HG02885 (cell line): ENCODE data around the gene UBALD1.
"Not testable (repeated sequence)": the region's sequence is repeated elsewhere in the genome, so short reads cannot be mapped to it uniquely, and the experiment has no call there.

ENCODE experiments used
- ATAC-seq: cut with Tn5 transposase; IDR thresholded peaks from one replicate; pipeline ENCODE4 v1.9.1; 2021; ENCODE audit warnings: mild to moderate bottlenecking; ENCODE audit not compliant: unreplicated experiment, poor library complexity

The UBALD1 gene

DNA sequence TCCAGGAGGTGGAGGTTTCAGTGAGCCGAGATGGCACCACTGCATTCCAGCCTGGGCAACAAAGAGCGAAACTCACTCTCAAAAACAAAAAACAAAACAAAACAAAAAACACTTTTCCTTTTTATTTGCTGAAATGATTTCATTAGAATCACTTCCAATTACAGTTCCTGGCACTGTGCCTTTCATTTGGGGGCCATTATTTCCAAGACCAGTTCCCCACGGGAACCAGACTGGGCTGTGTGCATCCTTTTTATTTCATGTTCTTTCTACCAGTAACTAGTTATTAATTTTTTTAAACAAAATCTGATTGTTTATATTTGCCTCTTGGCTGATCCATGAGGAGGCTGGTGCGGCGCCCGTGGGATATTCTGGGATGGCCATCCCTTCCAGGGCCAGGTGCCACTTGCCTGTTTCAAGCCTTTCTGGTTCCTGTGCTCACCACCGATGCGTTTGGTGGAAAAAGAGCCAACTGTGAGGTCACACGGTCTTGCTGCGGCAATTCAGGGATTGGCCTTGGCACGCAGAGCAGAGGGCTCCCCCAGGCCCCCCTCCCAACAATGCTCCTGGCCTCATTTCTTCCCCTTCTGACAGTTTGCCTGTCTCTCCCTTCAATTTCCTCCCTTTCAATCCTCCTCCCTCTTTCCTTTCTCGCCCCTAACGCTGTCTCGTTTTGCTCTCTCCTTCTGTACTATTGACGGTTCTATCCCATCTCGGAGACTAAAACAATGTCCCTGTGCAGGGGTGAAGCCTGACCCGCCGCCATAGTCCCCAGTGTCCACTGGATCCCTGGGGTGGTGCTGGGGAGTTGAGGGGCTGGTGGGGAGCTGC lies 13.4 kb downstream of the UBALD1 start:
- ATAC-seq: no peak

DNA sequence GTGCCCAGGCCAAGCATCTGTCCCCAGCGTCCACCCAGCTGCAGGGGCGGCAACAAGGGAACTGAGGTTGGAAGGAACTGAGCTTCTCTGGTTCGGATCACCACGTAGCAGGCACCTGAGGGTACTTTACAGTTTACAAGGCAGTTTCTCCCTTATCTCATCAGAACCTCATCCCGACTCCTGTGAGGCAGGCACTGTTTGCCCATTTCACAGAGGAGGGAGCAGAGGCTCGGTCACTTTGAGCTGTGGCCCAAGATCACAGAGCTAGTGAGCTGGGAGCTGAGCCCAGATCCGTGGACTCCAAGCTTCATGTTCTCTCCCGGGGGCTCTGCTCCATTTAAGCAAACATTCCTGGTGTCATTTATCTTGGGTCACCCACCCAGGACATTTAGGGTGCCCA lies 15.1 kb downstream of the UBALD1 start:
- no peak for ATAC-seq

DNA sequence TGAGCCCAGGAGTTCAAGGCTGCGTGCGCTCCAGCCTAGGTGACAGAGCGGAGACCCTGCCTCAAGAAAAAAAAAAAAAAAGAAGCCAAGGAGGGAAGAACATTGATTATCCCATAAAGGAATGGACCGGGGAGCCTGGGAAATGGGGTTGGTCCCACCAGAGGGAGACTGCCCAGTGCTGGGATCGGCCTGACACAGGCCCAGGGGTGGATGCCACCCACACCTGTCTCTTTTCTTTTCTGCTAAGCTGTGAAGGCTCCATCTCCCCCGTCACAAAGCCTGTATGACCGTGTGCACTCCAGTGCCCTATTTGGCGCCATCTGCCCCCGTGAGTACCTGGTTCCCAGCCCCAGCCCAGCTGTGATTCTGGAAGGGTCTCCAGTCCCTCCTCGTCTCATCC lies 15.7 kb downstream of the UBALD1 start:
- ATAC-seq: no peak

DNA sequence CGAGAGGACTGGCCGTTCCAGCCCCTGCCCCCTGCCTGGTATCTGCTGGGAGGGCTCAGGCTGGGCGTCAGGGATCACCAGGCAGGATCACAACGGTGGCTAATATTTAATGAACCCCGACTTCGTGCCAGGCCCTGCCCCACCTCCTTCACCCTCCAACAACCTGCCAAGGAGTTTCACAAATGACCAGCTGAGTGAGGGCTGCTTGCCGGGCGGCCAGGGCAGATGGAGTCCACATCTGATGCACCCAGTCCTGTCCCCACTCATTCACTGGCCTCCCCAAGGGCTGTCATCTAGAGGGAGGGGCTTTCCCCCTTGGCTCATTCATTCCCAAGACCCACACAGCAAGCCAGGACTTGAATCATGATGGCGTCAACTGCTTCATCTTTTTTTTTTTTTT lies 17.5 kb downstream of the UBALD1 start:
- ATAC-seq: no peak

DNA sequence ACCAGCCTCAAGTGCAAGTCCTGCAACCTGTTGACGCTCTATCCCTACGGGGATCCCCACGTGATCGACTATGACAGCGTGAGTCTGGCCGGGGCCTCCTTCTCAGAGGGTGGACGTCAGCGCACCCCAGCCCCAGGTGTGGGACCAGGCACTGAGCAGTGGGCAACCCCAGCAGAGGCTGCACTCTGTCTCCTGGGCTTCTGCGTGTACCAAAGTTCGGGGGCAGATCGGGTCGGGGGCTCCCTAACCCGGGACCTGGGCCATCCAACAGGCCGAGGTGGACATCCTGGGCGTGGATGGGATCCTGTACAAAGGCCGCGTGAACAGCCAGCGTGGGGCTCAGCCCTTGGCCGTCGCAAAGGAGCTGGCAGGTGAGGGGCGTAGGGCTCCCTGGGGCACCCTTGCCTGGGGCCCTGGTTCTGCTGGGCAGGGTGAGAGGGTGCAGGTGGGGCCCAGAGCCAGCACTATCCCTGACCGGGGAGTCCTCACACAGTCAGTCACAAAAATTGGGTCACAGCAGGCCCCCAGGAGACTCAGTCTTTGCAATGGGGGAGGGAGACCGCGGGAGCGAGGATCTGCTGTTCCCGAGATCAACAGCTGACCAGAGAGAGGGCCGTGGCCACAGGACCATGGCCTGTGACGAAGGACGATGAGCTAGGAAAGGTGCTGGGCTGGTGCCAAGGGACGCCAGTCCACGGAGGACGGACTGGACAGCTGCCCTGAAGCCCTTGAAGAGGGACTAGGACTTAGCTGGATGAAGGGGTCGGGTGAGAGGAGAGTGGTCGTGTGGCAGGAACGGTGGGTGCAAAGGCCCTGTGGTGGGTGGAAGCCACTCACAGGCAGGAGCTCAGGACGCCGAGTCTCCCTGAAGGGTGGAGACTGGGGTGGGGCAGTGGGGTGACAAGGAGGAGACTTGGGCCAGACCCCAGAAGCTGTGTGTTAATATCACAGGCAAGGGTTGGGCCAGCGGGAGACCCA lies 20.0 kb downstream of the UBALD1 start:
- no peak for ATAC-seq

DNA sequence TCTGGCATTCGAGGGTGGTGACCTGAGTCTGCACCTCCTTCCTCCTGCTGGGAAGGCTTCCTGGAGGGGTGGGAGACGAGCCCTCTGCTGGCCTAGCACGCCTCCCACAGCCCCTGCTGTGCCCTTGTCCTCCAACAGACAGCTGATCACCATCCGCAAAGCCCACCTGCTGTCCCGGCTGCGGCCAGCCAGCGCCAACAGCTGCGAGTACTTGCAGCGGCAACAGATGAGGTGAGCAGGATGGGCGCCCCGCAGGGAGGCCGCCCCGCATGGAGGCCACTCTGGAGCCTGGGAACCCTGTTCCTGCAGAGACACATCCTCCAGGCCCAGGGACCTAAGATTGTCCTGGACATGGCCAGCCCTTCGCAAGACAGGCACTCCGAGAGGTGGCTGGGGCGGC lies 21.6 kb downstream of the UBALD1 start:
- ATAC-seq: no peak

DNA sequence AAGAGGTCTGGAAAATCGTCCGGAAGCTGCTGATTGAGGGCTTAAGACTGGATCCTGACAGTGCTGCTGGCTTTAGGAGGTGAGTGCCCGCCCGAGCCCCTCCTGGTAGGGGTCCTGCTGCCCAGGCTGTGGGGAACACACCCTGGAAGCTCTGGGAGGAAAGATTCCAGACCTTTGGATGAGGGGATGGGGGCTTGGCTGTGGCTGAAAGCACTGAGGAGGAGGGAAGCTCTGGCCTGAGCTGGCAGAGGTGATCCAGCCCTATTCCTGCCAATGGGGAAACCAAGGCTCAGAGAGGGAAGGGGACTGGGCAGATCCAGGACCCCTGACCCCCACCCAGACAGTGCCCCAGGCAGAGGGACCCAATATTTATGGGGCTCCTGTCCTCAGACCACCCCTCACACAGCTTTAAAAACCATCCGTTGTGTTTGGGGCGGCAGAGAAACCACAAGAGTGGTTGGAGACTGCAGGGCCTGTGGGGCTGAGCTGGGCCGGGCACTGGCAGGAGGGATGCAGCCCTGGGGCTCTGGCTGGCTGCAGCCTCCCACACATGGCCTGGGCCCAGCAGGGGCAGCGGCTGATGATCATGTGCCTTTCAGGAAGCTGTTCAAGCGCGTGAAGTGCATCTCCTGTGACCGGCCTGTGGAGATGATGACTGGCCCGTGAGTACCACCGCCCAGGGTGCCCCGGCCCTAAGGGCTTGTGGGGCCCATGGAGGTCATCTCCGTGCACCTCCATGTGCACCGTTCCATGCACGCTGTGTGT lies 22.8 kb downstream of the UBALD1 start:
- ATAC-seq: no peak

DNA sequence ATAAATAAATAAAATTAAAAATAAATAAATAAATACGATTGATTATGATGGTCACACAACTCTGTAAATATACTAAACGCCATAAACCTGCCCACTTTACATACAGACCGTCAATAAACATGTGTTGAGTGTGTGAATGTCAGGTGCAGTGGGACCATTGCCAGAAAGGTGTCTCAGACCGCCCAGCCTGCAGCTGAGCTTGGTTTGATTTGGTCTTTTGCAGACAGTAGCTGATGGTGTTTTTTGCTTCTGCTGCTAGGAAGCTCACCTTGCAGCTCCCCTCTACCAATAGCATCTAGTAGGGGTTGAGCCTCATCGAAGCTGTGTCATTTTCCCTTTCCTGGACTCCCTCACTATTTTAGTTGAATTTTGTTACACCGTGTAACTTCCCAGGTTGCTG lies 23.5 kb downstream of the UBALD1 start:
- ATAC-seq: no peak

DNA sequence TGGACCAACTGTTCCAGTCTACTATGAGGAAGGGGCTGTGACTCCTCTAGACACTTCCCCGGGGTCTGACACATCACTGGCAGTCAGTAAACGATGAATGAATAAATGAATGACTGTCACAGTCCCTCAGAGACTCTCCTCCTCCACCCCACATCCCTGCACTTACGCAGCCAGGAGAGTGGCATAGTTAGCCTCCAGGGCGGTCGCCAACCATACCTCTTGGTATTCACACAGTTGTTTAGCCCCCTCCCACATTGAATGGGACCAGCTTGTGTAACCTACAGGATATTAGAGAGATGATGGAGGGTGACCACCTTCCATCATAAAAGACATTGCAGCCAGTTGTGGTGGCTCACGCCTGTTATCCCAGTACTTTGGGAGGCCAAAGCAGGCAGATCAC lies 25.7 kb downstream of the UBALD1 start:
- no peak for ATAC-seq

DNA sequence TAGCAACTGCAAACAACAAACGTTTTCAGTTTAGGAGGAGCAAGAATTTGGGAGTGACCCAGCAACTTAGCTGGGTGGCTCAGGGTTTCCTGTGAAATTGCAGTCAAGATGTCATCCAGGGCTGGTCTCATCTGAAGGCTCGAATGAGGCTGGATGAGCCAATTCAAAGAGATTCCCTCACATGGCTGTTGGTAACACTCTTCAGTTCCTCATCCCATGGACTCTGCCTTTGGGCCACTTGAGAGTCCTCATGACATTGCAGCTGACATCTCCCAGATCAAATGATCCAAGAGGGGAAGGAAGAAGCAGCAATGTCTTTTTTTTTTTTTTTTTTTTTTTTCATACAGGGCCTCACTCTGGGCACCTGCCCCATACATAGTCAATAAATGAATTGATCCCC lies 26.3 kb downstream of the UBALD1 start:
- no peak for ATAC-seq

DNA sequence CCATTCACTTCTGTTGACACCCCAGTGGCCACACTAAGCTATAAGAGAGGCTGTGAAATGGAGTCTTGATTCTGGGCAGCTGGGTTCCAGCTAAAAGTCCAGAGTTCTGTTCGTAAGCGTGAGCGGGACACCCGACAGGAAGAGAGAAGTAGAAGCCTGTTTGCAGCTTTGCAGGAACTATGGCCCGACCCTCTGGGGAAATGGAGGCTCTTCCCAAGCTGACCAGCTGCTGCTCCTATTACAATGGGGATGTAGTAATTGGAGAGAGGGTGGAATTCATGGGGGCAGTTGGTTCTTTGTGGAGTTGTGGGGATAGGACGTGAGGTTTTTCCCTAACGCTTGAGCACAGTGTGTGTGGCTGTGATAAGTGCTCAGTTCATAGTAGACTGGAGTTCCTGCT lies 28.4 kb downstream of the UBALD1 start:
- ATAC-seq: no peak

DNA sequence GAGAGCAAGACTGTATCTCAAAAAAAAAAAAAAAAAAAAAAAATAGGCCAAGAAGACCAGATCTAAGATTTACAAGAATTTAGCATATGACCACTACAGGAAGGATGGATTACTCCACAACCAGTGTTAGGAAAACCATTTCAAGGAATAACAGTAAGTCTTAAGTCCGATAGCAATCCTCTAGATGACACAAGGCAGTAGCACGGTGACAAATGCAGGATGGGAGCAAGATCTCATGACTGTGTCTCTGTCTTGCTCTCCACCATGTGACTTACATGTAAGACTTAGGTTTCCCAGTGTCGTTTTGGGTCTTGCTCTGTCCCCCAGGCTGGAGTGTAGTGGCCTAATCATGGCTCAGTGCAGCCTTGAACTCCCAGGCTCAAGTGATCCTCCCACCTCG lies 30.8 kb downstream of the UBALD1 start:
- ATAC-seq: no peak

DNA sequence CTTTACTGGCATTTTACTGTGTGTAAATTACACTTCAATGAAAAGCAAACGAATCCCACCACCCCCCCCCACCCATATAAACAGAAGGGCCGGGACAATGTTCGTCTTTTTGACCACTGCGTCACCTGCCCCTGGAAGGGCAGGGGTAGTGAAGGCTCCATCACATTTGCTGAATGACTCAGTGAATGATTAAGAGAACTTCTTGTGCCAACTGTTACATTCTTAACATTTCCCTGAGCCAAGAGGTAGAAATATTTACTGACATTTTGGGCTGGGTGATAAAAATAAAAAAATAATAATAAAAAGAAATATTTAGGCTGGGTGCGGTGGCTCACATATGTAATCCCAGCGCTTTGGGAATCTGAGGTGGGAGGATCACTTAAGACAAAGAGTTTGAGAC lies 34.4 kb downstream of the UBALD1 start:
- no peak for ATAC-seq

DNA sequence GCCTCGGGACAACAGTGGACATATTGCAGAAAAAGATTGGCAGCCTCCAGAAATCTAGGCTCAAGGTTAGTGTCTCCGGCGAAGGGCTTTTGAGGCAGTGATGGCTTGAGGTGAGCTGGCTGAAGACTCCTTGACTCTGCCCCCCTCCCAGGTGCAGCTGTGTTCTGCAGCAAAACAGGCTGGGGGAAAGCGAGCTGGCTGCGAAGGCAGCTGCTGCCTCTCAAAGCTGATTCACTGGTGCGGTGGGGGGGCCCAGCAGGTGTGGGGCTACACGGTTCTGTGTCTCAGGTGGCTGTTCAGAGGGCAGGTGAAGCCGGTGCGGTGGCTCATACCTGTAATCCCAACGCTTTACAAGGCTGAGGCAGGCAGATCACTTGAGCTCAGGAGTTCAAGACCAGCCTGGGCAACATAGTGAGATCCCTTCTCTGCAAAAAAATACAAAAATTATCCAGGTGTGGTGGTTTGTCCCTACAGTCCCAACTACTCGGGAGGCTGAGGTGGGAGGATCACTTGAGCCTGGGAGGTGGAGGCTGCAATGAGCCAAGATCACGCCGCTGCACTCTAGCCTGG lies 35.6 kb downstream of the UBALD1 start:
- no peak for ATAC-seq

DNA sequence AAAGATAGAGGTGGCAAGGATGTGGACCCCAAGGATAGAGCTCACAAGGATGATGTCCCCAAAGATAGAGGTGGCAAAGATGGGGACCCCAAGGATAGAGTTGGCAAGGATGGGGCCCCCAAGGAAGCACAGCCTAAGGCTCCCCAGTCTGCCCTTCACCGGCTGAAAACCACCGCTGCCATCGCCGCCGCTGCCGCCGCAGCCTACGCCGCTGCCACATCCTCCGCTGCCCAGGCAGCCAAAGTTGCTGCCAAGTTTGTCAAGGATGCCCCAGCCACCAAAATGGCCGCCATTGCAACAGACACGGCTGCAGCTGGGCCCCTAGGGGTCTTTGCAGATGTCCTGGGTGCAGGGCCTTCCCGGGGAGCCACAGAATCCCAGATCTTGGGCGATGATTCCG lies 38.7 kb downstream of the UBALD1 start:
- ATAC-seq: no peak

DNA sequence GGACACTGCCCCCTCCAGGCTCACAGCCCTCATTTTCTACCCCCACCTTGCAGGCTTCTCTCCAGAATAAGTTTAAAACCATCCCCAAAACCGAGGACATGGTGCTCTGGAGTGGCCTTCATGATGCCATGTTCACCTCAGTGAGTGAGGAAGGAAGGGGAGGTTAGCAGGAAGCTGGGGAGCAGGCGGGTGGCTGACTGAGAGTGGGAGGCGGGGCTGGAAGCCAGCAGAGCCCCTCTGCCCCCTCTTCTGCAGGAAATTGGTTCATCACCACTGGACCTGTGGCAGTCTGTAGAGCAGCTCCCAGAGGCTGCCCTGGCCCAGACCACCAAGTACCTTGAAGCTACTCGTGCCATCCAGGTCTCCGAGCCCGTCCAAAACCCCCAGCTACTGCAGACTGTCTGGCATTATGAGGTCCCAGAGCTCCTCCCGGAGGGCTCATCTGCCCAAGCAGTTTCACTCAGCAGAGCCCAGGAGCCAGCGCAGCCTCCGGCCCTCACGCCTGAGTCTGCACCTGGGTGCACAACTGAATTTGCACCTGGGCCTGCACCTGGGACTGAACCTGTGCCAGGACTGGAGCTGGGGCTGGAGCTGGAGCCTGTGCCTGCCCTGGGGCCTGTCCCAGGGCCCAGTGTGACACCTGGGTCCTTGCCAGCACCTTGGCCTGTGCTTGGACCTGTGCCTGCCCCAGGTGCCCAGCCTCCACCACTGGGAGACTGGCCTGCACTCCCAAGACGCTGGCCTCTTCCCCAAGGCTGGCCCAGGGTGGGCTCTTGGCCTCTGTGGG lies 39.6 kb downstream of the UBALD1 start:
- ATAC-seq: no peak

DNA sequence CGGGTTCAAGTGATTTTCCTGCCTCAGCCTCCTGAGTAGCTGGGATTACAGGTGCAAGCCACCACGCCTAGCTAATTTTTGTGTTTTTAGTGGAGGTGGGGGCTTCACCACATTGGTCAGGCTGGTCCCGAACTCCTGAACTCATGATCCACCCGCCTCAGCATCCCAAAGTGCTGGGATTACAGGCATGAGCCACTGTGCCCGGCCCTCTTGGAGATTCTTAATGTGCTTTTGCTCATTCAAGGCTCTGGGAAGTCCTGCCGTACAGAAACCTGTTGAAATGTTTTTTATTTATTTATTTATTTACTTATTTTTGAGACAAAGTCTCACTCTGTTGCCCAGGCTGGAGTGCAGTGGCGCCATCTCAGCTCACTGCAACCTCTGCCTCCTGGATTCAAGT lies 40.8 kb downstream of the UBALD1 start:
- not testable (repeated sequence) for ATAC-seq

DNA sequence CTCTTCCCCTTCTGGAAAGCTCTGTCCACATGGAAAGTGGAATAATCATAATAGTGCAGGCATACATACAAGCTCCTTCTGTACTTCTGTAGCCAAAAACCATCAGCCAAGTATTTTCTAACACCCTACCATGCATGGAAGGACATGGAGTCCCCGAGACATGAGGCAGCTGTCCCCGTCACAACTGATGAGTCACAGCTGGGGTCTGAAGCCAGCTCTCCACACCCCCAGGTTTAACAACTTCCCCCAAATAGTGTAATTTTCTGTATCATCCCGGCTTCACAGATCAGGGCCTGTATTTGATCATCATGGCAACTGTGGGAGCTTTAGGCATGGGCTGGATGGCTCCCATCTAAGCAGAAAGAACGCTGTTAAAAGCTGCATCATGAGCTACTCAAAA lies 42.0 kb downstream of the UBALD1 start:
- ATAC-seq: no peak

DNA sequence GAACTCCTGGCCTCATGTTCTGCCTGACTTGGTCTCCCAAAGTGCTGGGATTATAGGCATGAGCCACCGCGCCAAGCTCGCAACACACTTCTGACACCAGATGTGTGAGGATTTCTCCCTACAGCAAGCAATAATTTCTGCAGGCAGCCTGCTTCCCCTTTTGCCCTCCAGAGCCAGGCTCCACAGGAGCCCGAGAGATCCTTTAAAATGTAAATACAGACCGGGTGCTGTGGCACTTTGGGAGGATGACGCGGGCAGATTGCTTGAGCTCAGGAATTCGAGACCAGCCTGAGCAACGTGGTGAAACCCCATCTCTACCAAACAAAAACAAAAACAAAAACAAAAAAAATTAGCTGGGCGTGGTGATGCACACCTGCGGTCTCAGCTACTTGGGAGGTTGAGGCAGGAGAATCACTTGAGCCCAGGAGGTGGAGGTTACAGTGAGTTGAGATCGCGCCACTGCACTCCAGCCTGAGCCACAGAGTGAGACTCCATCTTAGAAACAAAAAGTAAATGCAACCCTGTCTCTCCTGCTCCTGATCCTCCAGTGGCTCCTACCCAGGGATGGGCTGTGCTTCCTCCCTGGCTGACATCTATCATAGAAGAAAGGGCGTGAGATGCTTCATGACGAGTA lies 43.9 kb downstream of the UBALD1 start:
- no peak for ATAC-seq
